ENCODE data around the gene REST.

REST gene

DNA sequence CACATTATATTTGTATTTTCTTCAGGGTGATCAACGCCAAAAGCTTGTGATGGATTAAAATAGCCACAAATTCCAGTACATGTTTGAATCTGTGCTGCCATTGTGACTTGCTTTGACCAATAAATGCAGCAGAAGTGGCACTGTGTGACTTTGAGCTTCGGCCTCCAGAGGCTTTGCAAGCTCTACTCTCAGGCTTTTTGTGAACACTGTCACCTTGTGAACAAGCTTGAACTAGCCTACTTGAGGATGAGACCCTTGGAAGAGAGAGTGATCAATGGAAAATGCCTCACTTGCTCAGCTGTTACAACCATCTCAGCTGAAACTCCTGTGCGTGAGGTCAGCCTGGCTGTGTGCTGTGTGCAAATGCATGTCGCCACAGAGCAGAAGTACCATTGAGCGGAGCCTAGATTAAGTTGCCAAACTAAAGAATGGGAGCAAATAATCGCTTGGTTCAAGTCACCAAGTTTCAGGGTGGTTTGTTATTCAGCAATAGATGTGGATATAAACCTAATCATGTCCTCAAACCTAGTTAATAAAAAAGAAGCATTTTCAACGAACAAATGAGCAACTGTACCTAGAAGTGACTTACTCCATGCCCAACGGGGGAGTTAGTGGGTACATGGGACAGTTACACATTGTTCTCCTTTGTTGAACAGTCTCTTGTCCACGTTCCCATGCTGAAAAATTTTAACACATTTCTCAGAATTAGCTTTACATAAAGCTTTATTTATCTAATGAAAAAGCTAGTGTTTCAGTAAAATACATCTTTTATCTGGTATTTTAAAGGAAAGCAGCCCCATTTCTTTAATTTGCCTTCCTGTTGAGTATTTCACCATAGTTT, 46.2 kb downstream of the REST start:
- Histone ChIP-seq H3K27ac (ENCODE audit: low read depth, low read length) (no peak overlapping the region), H3K36me3 (ENCODE audit: insufficient read depth, low read length) (no peaks in the 10 kb centered on the region), H3K9ac (ENCODE audit: low read length) (no peak overlapping the region), H3K4me3 (ENCODE audit: low read depth in 1 of 2, low read length in 2 of 2) (no peak overlapping the region), H3K4me1 (ENCODE audit: insufficient read depth, low read length) (no peaks in the 10 kb centered on the region), H3K9me3 (ENCODE audit: low read length) (no peaks in the 10 kb centered on the region), H3K27me3 (ENCODE audit: control insufficient read depth in 1 of 2, insufficient read depth in 2 of 2, low read length in 2 of 2) (no peaks in the 10 kb centered on the region)

DNA sequence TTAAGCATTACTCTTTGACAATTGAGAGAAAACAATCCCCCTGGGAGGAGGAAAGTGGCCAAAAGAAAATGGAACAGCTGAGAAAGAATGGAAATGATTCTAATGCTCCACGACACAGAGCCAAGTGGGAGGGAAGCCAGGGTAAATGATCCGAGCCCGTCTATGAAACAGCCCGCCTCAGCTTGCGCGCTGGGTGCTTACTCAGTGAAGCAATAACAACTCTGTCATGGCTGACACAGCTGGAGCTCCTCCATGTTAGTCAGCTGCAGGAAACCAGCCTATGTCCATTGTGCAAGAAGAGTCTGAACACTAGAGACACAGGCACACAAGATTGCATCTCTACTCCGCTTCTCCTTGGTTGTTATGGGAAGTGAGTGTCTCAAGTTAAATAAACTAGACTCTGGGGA, 50.4 kb downstream of the REST start:
- Histone ChIP-seq H3K27ac (ENCODE audit: low read depth, low read length) (no peak overlapping the region), H3K4me3 (ENCODE audit: low read depth in 1 of 2, low read length in 2 of 2) (no peak overlapping the region), H3K4me1 (ENCODE audit: insufficient read depth, low read length) (no peaks in the 10 kb centered on the region), H3K27me3 (ENCODE audit: control insufficient read depth in 1 of 2, insufficient read depth in 2 of 2, low read length in 2 of 2) (no peaks in the 10 kb centered on the region), H3K9me3 (ENCODE audit: low read length) (no peaks in the 10 kb centered on the region), H3K36me3 (ENCODE audit: insufficient read depth, low read length) (peaks cover under 1% of the 10 kb centered on the region), H3K9ac (ENCODE audit: low read length) (no peak overlapping the region)

DNA sequence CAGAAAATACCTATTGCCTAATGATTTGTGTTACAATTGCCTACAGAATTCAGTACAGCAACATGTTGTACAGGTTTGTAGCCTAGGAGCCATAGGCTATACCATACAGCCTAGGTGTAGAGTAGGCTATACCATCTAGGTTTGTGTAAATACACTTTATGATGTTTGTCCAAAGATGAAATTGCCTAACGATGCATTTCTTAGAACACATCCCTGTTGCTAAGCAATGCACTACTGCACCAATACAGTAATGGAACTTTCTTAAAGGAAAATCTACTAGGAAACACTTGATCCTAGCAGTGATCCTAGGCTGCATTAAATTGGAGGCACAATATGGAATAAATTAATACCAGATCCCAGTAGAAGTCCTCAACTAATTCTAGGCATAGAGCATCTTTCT, 51.4 kb downstream of the REST start:
- Histone ChIP-seq H3K4me1 (ENCODE audit: insufficient read depth, low read length) (no peaks in the 10 kb centered on the region), H3K27ac (ENCODE audit: low read depth, low read length) (no peak overlapping the region), H3K9me3 (ENCODE audit: low read length) (no peaks in the 10 kb centered on the region), H3K4me3 (ENCODE audit: low read depth in 1 of 2, low read length in 2 of 2) (no peak overlapping the region), H3K27me3 (ENCODE audit: control insufficient read depth in 1 of 2, insufficient read depth in 2 of 2, low read length in 2 of 2) (no peaks in the 10 kb centered on the region), H3K9ac (ENCODE audit: low read length) (no peak overlapping the region), H3K36me3 (ENCODE audit: insufficient read depth, low read length) (peaks cover 10% of the 10 kb centered on the region)

GRCh38 chr4:56961107-56961500, 53.4 kb downstream of the REST start:
- H3K36me3 ChIP-seq (ENCODE audit: insufficient read depth, low read length): peaks cover 21% of the 10 kb centered on the region
- H3K4me1 ChIP-seq (ENCODE audit: insufficient read depth, low read length): no peaks in the 10 kb centered on the region
- no peak overlapping the region for H3K27ac ChIP-seq (ENCODE audit: low read depth, low read length)
- H3K4me3 ChIP-seq (ENCODE audit: low read depth in 1 of 2, low read length in 2 of 2): no peak overlapping the region
- no peaks in the 10 kb centered on the region for H3K9me3 ChIP-seq (ENCODE audit: low read length)
- no peaks in the 10 kb centered on the region for H3K27me3 ChIP-seq (ENCODE audit: control insufficient read depth in 1 of 2, insufficient read depth in 2 of 2, low read length in 2 of 2)
- no peak overlapping the region for H3K9ac ChIP-seq (ENCODE audit: low read length)

DNA sequence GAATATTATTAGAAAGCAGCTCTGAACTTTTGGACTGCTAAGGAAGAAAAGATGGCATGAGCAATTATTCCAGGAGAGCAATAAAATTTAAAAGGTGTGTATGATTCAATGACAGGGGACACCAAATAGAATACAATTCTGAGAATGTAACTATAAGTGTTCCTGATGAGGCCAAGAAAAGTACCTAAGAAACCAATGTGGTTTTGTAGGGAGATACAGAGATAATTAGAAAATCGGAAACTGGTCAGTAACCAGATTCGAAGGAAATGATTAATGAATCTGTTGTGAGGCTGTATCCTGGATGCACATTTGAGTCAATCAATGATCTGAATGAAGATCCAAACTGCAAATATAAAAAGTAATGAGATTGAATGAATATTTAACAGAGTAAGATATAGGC, 63.7 kb downstream of the REST start:
- Histone ChIP-seq H3K27ac (ENCODE audit: low read depth, low read length) (no peak overlapping the region), H3K9me3 (ENCODE audit: low read length) (peaks cover 6% of the 10 kb centered on the region), H3K9ac (ENCODE audit: low read length) (no peak overlapping the region), H3K27me3 (ENCODE audit: control insufficient read depth in 1 of 2, insufficient read depth in 2 of 2, low read length in 2 of 2) (no peaks in the 10 kb centered on the region), H3K36me3 (ENCODE audit: insufficient read depth, low read length) (peaks cover 28% of the 10 kb centered on the region), H3K4me1 (ENCODE audit: insufficient read depth, low read length) (peaks cover 11% of the 10 kb centered on the region), H3K4me3 (ENCODE audit: low read depth in 1 of 2, low read length in 2 of 2) (no peak overlapping the region)

DNA sequence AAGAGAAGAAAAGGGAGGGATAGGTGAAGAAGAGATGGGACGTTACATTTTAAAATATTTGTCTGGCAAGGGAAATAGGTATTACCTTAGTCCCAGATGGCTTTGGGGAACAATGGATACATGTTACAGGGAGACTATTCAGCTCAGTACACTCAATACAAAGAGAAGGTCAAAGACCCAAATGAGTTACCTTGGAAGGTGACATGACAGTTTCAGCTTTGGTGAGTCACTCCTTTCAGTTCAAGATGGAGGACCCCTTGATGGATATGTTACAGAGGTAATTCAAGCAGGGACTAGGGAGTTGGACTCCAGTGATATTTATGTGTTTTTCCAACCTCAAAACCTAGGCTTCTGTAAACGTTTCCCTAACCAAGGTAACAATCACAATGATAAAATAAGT, 64.7 kb downstream of the REST start:
- peaks cover 24% of the 10 kb centered on the region for H3K36me3 ChIP-seq (ENCODE audit: insufficient read depth, low read length)
- peaks cover 11% of the 10 kb centered on the region for H3K4me1 ChIP-seq (ENCODE audit: insufficient read depth, low read length)
- H3K27me3 ChIP-seq (ENCODE audit: control insufficient read depth in 1 of 2, insufficient read depth in 2 of 2, low read length in 2 of 2): no peaks in the 10 kb centered on the region
- no peak overlapping the region for H3K27ac ChIP-seq (ENCODE audit: low read depth, low read length)
- no peak overlapping the region for H3K4me3 ChIP-seq (ENCODE audit: low read depth in 1 of 2, low read length in 2 of 2)
- H3K9ac ChIP-seq (ENCODE audit: low read length): no peak overlapping the region
- peaks cover 6% of the 10 kb centered on the region for H3K9me3 ChIP-seq (ENCODE audit: low read length)

DNA sequence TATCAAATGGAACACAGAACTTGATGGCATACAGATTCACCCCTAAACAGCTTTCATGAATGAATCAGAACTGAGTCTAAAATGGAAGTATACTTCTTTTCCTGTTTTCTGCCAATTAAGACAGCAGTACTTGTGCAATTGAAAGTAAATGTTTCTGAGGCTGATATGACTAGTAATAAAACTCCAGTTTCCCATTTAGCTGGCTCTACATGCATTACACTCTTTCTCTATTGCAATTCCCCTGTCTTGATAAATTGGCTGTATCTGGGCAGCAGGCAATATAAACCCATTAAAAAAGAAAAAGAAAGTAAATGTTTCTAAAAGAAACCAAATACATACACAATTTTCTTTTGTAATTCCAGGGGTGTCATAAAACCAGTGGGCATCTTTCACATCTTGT, 65.1 kb downstream of the REST start:
- Histone ChIP-seq H3K4me3 (ENCODE audit: low read depth in 1 of 2, low read length in 2 of 2) (no peak overlapping the region), H3K36me3 (ENCODE audit: insufficient read depth, low read length) (peaks cover 24% of the 10 kb centered on the region), H3K9me3 (ENCODE audit: low read length) (peaks cover 6% of the 10 kb centered on the region), H3K9ac (ENCODE audit: low read length) (no peak overlapping the region), H3K27me3 (ENCODE audit: control insufficient read depth in 1 of 2, insufficient read depth in 2 of 2, low read length in 2 of 2) (no peaks in the 10 kb centered on the region), H3K4me1 (ENCODE audit: insufficient read depth, low read length) (peaks cover 11% of the 10 kb centered on the region), H3K27ac (ENCODE audit: low read depth, low read length) (no peak overlapping the region)

DNA sequence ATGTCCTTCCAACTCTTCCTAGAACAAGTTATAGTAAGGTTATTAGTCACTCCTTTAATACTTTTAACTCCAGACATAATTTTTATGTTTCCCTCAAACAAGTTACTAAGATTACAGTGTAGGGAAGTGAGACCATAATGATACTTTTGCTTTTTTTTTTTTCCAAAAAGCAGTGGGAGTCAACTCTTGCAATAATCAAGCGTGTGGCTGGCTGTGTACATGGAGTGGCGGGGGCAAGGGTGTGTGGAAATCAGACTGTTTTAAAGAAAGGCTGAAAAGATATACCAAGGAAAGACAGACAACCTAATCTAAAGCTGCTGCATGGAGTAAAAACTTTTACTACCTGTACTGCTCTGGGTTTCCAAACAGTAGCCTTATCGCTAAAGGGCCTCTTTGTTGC, 65.6 kb downstream of the REST start:
- Histone ChIP-seq H3K9ac (ENCODE audit: low read length) (no peak overlapping the region), H3K27ac (ENCODE audit: low read depth, low read length) (no peak overlapping the region), H3K9me3 (ENCODE audit: low read length) (peaks cover 6% of the 10 kb centered on the region), H3K4me1 (ENCODE audit: insufficient read depth, low read length) (peaks cover 11% of the 10 kb centered on the region), H3K4me3 (ENCODE audit: low read depth in 1 of 2, low read length in 2 of 2) (no peak overlapping the region), H3K27me3 (ENCODE audit: control insufficient read depth in 1 of 2, insufficient read depth in 2 of 2, low read length in 2 of 2) (no peaks in the 10 kb centered on the region), H3K36me3 (ENCODE audit: insufficient read depth, low read length) (peaks cover 24% of the 10 kb centered on the region)

DNA sequence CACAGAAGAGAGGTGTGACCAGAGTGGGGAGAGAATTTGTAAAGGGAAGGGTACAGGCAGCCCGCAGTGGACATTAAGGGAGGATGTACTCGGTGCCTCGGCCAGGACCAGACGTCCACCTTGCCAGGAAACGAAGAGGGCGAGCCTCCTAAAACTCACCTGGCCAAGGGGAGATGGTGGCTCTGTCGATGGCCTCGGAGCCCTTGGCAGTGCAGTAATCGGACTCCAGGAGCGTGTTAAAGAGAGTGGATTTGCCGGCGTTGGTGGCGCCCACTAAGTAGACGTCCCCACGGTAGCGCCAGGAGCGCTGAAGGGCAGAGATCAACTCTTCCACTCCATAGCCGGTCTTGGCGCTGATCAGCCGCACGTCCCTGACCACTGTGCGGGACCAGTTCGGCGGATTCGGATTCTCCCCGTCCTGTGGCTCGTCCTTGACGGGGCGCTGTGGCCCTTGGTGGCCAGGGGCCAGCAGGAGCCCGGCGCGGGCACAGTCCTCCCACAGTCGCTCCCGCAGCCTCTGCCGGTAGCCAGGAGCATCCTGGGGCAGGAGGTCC, 68.7 kb downstream of the REST start:
- H3K36me3 ChIP-seq (ENCODE audit: insufficient read depth, low read length): peaks cover 24% of the 10 kb centered on the region
- no peaks in the 10 kb centered on the region for H3K27me3 ChIP-seq (ENCODE audit: control insufficient read depth in 1 of 2, insufficient read depth in 2 of 2, low read length in 2 of 2)
- H3K9ac ChIP-seq (ENCODE audit: low read length): peak overlapping the region; percentile 44
- peaks cover 6% of the 10 kb centered on the region for H3K9me3 ChIP-seq (ENCODE audit: low read length)
- peak overlapping the region; percentile 90 for H3K27ac ChIP-seq (ENCODE audit: low read depth, low read length)
- peaks cover 27% of the 10 kb centered on the region for H3K4me1 ChIP-seq (ENCODE audit: insufficient read depth, low read length)
- H3K4me3 ChIP-seq (ENCODE audit: low read depth in 1 of 2, low read length in 2 of 2): peak overlapping the region; percentile 98 to 99

DNA sequence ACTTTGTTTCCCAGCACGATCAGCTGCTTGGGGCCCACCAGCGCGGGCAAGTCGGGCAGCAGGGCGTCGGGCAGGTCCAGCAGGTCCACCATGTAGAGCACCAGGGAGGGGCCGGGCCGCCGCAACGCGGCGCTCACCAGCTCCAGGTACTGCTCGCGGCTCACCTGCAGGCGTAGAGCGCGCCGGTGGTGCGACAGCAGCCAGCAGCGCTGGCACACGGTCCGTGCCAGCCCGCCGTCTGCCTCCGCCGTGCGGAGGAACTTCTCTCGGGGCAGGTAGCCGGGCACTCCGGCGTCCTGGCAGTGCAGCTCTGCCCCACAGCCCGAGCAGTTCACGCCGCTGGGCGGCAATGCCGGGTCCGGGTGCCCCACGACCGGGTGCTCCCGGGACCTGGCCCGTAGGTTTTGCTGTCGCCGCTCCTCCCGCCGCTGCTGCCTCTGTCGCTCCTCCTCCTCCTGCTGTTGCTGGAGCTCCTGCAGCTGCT, 69.2 kb downstream of the REST start:
- peaks cover 27% of the 10 kb centered on the region for H3K4me1 ChIP-seq (ENCODE audit: insufficient read depth, low read length)
- H3K36me3 ChIP-seq (ENCODE audit: insufficient read depth, low read length): peaks cover 24% of the 10 kb centered on the region
- peak overlapping the region; percentile 44 for H3K9ac ChIP-seq (ENCODE audit: low read length)
- H3K9me3 ChIP-seq (ENCODE audit: low read length): peaks cover 6% of the 10 kb centered on the region
- no peaks in the 10 kb centered on the region for H3K27me3 ChIP-seq (ENCODE audit: control insufficient read depth in 1 of 2, insufficient read depth in 2 of 2, low read length in 2 of 2)
- peak overlapping the region; percentile 90 for H3K27ac ChIP-seq (ENCODE audit: low read depth, low read length)
- H3K4me3 ChIP-seq (ENCODE audit: low read depth in 1 of 2, low read length in 2 of 2): peak overlapping the region; percentile 98 to 99

- peaks cover 27% of the 10 kb centered on the region for H3K4me1 ChIP-seq (ENCODE audit: insufficient read depth, low read length)
- no peaks in the 10 kb centered on the region for H3K27me3 ChIP-seq (ENCODE audit: control insufficient read depth in 1 of 2, insufficient read depth in 2 of 2, low read length in 2 of 2)
- peak within 1 kb of the TSS; percentile 90 for H3K27ac ChIP-seq (ENCODE audit: low read depth, low read length)
- peaks cover 6% of the 10 kb centered on the region for H3K9me3 ChIP-seq (ENCODE audit: low read length)
- H3K9ac ChIP-seq (ENCODE audit: low read length): peak within 1 kb of the TSS; percentile 44
- H3K36me3 ChIP-seq (ENCODE audit: insufficient read depth, low read length): peaks cover 18% of the 10 kb centered on the region
- H3K4me3 ChIP-seq (ENCODE audit: low read depth in 1 of 2, low read length in 2 of 2): peak within 1 kb of the TSS; percentile 98 to 99
These were observed 69.8 kb downstream of the REST start, which contains the start of gene NOA1 for GRCh38 chr4:56977321-56978012. Gene NOA1, minus strand, starts transcription at chr4:56977606. Its CDS starts 21 bp downstream, at chr4:56977585.

All from muscle layer of colon (tissue), 2 donors.